HG03520 (cell line): ENCODE results near the gene NTNG2.
"Not testable (repeated sequence)": the region's sequence is repeated elsewhere in the genome, so short reads cannot be mapped to it uniquely, and the experiment has no call there.

Experiments used
- ATAC-seq: cut with Tn5 transposase; IDR thresholded peaks from one replicate; pipeline ENCODE4 v1.9.1; 2021; ENCODE audit warnings: mild to moderate bottlenecking, moderate library complexity; ENCODE audit not compliant: unreplicated experiment

The NTNG2 gene, protein sequence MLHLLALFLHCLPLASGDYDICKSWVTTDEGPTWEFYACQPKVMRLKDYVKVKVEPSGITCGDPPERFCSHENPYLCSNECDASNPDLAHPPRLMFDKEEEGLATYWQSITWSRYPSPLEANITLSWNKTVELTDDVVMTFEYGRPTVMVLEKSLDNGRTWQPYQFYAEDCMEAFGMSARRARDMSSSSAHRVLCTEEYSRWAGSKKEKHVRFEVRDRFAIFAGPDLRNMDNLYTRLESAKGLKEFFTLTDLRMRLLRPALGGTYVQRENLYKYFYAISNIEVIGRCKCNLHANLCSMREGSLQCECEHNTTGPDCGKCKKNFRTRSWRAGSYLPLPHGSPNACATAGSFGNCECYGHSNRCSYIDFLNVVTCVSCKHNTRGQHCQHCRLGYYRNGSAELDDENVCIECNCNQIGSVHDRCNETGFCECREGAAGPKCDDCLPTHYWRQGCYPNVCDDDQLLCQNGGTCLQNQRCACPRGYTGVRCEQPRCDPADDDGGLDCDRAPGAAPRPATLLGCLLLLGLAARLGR

DNA sequence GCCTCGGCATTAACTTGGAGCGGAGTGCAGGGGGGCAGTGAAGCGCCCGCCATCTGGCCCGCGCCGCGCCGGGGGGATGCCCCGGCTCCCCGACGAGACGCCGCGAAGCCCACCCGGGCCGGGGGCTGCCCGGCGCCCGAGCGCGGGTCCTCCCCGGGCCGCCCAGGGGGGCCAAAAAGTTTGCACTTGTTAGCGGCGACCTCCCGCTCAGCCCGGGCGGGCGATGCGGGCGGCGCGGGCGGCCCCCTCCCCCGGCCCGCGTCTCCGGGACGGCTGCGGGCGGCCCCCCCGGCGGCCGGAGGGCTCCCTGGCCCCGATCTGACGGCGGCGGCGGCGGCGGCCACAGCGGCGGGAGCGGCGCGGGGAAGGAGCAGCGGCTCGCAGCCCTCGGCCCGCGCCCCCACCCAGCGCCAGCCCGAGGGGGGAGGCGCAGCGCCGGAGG, at the start of gene NTNG2:
Gene NTNG2, plus strand, starts transcription at position 316 of the 442 bp plus-strand sequence. CDS start 4,774 bp downstream, outside the sequence.
- no peak for ATAC-seq

DNA sequence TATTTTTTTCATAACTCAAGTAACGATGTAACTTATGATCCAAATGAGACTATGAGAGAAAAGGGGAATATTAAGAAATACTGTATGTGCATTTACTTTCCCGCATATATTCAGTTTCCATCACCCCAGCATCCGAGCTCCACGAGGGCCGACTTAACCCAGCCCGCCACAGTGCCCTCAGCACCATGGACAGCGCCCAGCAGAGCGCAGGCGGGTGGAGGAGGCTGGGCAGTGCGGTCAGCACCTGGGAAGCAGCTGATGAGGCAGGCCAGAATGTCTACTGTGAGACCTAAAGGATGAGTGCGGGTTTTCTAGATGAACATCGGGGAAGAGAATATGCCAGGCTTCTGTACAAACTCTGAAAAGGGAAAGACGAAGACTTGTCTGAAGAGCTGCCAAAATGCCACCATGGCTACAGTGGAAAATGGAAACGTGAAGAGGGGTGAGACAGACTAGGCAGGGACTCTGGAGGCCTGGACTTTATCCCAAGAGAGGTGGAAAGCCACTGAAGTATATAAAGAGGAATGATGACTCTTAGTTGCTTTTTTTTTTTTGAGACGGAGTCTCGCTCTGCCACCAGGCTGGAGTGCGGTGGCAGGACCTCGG, 47.7 kb upstream of the NTNG2 start:
- no peak for ATAC-seq

DNA sequence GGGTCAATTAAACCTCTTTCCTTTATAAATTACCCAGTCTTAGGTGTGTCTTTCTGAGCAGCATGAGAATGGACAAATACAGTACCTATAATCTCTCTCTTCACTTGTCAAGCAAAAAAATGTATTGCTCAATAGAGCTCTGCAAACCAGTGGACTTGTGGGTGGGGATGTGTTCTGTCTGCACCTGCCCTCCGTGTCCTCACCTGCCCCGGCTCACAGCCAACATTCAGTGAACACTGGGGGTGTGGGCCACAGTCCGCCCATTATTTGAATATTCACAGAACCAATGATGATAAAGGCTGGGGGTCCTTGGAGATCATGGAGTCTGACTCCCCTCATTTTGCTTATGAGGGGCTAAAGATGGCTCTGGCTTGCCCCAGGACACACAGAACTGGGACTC, 45.3 kb upstream of the NTNG2 start:
- no peak for ATAC-seq

DNA sequence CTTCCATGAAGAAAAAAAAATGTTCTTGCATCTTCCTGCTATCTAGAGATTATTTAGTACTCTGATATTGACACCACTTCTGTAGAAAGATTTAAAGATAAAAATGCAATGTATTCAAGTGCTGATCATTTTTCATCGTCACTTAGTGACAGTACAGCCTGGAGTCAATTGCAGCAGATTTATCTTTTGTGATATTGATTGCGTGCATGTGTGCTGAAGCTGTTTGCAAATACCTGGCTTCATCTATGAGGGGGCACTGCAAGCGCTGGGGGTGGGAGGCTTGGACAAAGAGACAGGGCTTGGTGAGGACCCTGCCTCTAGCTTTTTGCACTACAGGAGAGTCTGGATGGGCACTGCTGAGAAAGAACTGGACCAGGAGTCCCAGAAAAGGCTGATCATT, 44.2 kb upstream of the NTNG2 start:
- no peak for ATAC-seq

DNA sequence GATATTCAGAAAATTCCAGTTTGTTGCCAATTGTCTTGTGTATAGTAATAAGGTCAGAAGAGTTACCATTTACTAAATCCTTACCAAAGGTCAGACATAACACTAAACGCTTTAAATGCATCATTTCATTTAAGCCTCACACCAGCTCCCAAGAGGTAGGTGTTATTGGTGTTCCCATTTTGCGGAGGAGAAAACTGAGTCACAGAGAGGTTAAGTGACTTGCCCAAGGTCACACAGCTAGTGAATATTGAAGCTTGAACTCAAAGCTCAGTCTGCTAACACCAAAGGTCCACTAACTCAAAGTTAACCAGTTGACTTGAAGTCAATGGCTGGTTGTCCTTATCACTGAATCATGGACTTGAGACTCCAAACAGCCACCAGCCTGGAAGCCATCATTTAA, 40.8 kb upstream of the NTNG2 start:
- ATAC-seq, result no peak

DNA sequence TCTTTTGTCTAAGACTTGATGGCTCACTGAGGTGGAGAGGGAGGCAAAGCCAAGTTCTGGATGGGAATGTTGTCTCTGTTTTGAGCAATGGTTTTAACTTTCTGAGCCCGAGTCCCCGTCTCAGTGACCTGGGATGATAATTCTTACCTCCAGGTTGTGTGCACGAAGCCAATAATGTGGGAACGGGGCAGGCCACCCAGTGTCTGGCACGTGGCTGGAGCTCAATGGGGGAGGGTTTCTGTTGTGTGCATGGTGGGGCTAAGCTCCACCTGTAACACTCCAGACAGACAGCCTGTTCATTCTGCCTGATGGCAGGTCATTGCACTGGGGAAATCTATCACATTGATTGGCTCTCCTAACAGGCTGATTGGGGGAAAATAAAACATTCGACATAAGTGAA, 37.1 kb upstream of the NTNG2 start:
- no peak for ATAC-seq

DNA sequence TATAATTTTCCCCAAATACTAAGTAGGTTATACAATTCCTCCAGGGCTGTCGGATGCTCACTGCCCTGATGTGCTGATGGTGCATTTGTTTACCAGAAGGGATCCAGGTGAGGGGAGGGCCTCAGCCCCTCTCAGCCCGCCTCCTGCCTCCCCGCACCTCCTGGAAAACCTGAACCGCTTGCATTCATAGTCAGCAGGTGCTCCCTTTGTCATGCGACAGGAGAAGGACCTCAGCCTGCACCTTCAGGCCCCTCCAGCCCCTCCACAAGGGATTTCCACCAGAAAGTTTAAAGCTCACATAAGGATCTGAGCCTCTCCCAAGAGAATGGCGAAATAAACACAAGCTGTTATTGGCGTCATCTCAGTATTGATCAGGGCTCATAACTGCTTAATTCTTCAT, 36.5 kb upstream of the NTNG2 start:
- no peak for ATAC-seq

DNA sequence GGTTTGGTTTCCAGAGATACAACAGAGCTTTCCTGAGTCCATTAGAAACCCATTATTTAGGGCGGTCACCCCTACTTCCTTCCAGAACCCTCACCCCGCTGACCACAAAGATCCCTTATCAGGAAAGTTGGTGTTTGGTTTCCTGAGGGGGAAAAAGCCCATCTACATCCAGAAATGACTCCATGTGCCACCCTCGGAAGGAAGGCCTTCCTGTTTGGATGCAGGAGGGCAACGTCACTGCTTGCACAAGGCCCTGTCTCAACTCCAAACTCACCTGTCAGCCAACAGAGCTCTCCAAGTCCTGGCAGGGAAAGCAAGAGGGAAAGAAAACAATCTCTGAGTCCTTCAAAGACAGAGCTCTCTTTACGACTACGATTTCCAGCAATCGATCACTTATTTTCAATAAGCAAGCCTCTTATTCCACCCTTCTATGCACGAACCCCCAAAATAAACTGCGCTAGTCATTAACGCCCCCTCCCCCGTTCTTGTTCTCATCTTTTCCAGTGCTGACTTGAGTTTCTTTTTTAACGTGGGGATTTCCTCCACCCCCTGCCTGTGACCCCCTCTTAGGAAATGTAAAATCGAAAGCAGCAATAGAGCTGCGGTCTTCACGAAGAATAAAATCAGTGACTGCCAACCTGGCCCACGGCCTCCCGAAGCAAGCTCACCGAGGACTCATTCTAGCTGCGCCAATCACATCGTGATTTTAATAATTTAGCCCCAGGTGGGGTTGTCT, 35.7 kb upstream of the NTNG2 start:
- no peak for ATAC-seq

DNA sequence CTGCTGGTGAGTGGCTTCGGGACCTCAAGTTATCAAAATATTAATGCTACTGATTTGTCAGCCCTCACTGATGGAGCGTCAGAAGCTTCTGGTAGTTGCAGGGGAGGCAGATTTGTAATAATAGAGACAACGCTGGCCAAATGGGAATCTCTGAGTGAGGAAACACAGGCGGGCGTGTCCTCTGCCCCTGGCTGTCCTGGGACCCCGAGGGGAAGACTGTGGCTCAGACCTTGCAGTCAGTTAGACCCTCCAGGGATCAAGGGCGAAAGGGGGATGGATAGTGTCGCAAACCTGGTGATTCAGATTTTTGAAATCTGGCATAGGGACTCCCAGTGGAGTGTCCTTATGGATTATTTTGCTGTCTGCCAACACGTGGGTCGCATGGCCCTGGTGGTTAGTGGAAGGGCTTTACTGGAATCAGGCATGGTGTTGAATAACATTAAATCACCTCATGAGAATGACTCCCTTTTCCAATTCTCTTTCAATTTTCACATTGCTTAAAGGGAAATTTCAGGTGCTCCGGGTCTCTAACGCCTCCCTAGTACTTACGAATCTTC, 35.1 kb upstream of the NTNG2 start:
- ATAC-seq, result no peak

DNA sequence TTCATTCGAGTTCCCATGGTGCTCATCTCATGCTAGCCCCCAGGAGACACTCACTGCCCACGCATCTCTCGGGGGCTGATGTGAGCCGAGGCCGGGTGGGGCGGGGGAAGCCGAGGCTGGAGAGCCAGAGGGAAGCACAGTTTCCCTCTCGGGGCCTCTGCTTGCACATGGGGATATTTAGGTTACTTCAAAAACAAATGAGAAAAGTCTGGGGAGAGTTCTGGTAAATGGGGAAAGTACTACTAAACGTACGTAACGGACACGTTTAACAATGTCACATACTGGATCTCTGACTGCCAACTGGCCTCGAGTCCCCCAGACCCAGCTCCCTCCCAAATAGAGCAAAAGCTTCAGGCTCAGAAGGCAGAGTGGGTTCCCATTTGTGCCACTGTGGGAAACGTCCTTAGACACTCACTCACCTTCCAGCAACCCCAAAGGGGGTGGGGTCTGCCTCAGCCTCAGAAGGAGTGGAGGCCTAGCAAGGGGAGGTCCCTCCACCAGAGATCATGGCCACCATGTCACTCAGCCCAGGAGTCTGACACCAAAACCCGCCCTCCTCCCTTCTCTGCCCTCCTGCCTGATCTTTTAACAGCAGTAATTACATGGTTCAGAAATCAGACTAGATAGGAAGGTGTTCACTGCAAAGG, 33.8 kb upstream of the NTNG2 start:
- ATAC-seq, result no peak

DNA sequence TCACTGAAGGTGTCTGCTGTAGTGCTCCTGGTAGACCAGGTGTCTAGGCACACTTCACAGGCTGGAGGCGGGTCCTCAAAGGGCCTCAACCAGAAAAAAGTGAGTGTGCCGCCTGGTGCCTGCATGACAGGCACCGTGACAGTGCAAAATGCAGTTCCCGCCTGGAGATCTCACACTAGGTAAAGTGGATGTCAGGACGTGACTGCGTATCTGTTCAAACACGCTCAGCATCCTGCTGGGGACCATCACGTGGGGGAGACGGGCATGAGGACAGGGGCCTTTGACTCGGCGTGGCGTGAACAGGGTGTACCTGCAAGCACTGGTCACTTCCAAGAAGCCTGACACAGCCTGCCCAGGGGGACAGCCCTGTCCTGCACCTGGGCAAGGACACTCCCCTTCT, 32.3 kb upstream of the NTNG2 start:
- ATAC-seq, result no peak

DNA sequence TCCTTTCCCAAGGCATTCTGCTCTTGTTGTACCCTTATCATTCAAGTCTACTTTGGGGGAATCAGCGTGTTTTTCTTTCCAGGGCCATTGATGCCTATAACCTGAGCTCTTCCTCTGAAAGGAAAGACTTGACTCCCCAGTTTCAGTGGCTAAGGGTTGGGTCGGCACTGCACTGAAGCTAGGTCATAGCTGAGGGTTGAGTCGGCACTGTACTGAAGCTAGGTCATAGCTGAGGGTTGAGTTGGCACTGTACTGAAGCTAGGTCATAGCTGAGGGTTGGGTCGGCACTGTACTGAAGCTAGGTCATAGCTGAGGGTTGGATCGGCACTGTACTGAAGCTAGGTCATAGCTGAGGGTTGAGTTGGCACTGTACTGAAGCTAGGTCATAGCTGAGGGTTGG, 27.8 kb upstream of the NTNG2 start:
- not testable (repeated sequence) for ATAC-seq

DNA sequence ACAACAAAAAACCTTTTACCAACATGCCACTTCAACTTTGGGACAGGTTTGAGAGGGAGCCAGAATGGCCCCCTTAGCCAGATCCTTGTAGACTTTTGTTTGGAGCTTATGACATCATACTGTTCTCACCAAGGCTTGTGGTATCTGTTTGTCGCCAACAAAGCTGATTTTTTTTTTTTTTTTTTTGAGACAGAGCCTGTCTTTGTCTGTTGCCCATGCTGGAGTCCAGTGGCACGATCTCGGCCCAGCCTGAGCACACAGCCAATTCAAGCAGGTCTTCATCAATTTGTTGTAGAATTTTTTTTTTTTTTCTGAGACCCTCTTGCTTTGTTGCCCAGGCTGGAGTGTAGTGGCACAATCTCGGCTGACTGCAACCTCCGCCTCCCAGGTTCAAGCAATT, 26.4 kb upstream of the NTNG2 start:
- no peak for ATAC-seq

DNA sequence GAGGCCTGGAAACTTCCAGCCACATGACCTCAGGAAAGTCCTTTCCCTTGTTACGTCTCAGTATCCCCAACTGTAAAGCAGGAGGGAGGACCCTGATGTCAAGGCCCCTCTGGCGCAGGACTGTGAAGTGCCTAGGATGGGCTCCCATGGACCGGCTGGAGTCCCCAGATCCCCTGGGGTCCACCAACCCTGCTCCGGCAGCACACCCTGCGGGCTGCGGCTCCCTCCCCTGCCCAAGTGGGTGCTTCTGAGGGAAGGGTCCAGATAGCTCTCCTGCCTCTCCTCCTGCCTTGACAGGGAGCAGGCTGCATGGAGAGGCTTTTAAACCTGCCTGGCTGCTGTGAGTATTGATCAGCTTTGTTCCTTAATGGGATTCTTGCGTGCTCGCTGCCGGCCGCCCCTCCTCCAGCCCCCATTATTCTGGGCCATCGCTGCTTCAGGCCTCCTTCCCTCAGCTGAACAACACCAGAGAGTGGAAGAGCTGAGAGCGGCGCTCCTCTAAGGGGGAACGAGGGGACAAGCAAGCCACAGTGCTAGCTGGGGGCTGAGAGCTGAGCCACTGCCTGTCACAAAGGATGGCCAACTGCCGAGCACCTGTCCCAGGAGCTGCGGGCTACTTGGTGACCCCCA, 25.6 kb upstream of the NTNG2 start:
- ATAC-seq, result no peak

DNA sequence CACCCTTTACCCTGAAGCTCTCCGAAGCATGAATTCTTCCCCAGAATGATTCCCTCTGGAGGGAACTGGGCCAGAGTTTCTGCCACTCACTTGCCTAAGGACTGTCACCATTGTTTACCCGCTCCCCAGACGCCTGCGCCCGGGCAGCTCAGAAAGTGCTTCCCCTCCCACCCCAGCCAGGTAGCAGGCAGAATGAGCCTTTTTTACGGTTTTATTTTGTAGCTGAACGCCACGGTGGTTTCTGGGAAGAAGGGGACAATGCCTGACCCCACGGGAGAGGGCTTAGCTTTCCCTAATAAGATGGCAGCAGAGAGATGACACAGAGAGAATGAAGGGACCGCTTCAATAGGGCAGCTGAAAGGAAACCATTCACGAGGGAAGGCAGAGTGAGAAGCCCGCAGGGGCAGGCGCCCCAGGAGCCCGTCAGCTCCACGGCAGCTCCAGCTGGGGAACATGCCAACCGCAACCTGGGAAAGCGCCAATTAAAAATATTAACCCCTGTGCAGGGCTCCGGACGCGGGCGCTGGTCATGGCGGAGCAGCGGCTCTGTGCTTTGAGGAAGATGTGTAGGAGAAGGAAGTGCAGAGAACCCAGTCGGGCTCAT, 20.4 kb upstream of the NTNG2 start:
- ATAC-seq, result no peak

DNA sequence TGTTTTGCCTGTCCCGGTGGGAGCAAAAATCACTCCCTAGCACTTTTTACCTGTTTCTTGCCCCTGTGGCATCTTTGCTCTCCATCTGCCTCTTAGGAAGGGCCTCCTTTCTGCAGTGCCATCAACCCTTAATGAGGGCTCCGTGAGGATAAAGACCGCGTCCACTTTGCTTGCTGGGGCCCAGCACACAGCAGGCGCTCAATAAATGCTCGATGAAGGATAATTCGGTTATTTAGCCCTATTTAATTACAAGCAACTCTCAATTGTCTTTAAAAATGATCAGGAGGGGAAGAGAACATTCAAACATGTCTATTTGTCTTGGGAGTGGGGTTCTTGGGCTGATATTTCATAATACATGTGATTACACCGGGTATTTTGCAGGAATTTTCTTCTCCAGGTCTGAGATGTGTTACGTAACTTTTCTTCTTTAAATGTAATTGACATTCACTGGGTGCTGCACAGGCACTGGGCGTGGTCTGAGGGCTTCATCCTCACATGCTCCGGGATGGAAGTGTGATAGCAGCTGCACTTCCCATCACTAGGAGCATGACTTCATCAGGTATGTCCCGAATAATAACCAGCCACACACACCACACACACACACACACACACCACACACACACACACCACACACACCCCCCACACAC, 19.8 kb upstream of the NTNG2 start:
- no peak for ATAC-seq

DNA sequence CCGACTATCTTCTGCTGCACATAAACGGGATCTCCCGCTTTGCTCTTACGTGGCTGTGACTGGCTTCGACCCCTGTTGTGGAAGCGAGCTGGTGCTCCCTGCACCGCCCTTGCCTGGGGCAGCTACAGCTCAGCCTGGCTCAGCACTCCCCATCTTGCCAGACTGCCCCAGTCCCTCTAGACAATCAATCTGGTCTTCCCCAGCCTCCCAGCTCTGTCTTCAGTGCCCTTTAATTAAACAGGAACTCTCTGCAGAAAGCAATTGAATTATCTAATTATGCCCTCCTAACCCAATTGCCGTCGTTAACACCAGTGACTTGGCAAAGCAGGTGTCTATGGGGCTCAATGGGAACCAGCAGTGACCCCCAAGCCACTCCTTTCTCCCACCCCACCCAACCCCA, 18.9 kb upstream of the NTNG2 start:
- no peak for ATAC-seq

DNA sequence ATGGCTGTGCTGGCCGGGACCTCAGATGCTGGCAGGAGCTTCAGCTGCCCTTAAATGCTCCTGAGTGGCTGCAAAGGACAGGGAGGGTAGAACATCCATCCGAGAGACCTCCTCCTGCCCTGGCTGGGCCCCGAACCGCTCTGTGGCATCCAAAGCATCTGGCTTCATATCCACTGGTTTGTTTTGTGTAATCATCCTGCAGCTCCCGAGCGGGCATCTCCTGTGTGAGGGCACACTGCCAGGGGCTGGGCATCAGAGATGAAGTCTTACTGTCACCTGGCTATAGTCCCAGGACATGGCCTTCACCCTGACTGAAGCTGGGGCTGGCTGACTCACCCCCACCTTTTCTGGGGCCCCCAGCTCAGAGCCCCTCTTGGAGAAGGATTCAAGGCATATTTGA, 18.5 kb upstream of the NTNG2 start:
- ATAC-seq, result no peak

DNA sequence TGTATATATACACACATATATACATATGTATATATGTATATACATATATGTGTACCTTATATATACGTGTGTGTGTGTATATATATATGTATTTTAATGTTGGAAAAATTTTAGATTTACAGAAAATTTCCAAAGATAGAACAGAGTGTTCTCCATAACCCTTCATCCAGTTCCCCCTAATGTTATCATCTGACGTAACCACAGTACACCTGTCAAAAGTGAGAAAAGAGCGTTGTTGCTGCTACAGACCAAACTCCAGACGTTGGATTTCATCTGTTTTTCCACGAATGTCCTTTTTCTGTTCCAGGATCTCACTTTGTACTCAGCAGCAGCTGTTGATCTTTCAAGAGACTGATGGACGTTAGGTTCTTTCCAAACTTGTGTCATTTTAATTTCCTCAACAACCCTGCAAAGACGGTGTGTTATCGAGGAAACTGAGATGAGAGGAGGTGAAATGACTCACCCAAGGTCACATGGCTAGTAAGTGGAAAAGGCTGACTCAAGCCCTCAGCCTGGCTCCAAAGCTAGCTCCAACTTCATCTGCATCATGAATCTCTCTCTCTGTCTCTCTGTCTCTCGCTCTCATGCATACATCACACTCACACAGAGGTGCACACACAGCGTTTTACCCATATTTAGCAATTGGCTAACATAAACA, 17.0 kb upstream of the NTNG2 start:
- ATAC-seq, result no peak
